ENCODE data around the gene ATXN7L3.
"Not testable (repeated sequence)": the region's sequence is repeated elsewhere in the genome, so short reads cannot be mapped to it uniquely, and the experiment has no call there.

Gene ATXN7L3, protein sequence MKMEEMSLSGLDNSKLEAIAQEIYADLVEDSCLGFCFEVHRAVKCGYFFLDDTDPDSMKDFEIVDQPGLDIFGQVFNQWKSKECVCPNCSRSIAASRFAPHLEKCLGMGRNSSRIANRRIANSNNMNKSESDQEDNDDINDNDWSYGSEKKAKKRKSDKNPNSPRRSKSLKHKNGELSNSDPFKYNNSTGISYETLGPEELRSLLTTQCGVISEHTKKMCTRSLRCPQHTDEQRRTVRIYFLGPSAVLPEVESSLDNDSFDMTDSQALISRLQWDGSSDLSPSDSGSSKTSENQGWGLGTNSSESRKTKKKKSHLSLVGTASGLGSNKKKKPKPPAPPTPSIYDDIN

DNA sequence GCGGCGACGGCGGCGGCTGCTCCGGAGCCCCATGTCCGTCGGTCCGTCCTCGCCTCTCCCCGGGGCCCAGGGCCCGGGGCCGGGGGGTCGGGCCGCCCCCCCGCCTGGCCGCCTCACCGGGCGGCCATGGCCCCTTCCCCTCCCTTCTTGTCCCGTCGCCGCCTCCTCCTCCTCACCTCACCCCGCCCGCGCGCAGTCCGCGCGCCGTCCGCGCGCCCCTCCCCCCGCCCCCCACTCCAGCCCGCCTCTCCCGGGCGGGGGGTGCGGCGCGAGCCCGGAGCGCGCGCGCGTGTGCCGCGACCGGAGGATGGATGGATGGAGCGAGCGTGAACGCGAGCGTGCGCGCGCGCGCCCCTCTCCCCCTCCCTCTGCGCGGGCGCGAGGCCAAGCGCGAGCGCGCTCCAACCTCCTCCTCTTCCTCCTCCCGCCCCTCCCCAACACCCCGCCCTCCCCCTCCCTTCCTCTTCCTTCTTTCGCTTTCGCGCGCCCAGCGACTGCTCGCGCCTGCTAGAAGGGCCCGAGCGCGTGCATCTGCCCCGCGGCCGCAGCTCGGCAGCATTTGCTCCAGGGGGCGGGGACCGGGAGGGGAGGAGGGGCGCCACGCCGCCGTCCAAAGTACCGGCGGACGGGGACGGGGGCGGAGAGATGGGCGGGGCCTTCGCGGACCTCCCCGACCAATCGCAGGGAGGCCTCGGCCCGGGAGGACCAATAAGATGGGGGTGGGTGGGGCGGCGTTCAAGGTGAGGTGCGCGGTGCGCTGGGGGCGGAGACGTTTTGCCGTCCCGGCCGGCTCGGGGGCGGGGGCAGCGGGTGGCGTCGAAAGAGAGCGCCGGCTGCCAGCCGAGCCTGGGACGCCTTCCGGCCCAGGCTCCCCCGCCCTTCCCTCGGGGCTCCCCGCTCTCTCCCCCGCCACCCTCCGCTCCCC lies at the start of gene ATXN7L3:
Gene ATXN7L3, minus strand, starts transcription at position 332 of the 925 bp plus-strand sequence. CDS start 1,814 bp downstream, outside the sequence.
- peak; percentile 99 for DNase-seq

DNA sequence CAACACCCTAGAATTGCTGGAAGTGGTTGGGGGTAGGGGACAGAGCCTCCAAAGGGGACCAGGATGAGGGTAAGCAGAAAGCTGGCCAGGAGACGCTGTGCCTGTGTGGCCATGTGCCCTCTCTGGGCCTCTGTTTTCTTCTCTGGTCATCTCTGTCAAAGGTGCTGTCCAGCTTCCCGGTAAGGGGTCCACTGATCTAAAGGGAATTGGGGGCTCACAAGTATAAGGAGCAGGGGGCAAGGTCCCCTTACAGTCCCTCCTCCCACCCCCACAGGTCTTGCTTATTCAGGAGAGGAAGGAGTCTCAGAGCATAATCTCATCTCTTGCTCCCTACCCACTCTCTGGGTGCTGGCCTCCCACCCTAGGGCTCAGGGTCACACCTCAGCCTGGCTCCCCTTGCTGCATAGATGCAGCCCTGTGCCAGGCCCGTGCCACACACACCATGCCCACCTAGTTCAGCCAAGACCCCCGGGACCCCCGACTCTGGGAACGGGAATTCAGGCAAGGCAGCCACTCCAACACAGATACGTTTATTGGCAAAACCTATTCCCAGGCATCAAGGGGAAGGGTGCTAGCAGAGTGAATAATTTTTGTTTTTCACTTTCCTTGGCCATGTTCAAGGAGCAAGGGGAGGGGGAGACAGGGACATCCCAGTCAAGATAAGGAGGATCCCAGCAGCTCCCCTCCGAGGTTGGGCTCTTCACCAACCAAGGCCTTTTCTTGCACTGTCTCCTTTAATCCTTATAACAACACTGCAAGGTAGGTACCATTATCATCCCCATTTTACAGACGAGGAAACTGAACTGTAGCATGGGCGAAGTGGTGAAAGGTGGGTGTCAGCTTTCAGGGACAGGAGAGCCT lies 48.4 kb upstream of the ATXN7L3 start:
- no peak for DNase-seq

DNA sequence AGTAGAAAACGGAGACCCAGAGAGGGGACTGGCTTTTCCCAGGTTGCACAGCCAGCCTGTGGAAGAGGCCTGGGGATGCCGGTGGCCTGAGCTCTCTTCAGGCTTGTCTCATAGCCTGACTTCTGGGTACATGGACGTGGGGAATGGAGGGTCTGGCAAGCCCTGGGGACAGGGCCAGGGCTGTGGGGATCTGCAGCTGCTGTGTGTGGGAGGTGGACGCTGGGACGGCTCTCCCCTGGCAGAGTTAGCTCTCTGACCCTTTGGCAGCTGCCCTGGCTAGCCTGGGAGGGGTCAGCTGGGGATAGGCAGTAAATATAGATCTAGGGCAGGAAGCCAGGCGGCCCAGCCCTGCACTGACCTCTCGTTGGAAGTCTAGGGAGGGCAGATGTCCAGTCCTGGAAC lies 47.8 kb upstream of the ATXN7L3 start:
- no peak for DNase-seq

DNA sequence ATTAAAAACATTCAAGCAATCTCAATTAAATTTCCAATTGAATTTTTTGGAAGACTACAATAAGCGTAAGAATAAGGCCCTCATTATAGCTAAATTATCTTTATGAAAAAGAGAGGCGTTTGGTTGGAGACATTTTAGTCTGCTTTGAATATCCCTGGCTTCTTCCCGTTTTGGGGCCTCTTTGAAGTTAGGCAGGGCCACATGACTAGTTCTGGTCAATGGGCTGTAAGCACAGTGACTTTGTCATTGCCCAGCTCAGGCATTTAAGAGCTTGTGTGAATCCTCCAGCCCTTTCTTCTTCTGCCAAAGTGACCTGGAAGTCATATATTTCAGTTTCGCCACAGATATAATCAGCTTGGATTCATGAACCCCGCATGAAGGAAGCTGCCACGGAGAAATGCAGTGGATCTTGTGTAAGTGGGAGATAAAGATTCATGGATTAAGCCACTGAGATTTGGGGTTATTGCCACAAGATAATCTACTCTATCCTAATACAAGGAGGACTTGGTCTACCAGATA lies 41.5 kb upstream of the ATXN7L3 start:
- no peak for DNase-seq

DNA sequence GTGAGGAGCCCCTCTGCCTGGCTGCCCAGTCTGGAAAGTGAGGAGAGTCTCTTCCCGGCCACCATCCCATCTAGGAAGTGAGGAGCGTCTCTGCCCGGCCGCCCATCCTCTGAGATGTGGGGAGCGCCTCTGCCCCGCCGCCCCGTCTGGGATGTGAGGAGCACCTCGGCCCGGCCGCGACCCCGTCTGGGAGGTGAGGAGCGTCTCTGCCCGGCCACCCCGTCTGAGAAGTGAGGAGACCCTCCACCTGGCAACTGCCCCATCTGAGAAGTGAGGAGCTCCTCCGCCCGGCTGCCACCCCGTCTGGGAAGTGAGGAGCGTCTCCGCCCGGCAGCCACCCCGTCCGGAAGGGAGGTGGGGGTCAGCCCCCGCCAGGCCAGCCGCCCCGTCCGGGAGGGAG lies 38.2 kb upstream of the ATXN7L3 start:
- DNase-seq = not testable (repeated sequence)

DNA sequence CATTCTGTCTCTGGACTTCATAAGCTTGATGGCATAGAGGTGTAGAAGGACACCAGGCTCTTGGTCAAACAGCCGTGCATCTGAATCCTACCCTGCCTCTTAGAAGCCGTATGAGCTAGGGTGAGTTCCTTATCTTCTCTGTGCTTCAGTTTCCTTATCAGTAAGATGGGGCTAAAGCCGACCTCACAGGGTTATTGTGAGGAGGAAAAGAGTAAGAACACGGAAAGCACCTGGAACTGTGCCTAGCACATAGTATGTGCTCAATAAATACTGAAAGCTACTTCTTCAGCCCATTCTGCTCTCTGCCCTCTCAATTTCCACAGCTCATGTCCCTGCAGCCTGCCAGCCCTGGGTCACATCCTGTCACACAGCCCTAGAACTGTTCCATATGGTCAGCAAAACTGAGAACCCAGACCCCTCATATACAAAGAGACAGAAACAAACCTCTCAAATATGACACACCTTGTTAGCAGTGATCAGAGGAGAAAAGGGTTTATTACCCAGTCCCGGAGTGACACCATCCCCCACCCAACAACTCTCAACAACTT lies 36.8 kb upstream of the ATXN7L3 start:
- no peak for DNase-seq

DNA sequence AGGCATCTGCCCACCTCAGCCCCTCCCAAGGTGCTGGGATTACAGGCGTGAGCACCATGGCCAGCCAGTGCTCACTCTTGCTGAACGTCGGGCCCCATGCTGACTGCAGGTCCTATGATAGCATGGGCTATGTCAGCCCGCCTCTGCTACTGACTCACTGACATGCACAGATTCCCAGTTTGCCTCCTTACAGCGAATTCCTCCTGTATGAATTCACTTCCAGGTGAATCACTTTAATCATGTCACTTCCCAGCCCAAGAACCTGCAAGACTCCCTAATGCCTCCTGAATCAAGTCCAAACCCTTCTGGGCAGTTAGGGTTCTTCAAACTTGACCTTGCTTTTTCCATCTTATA lies 35.9 kb upstream of the ATXN7L3 start:
- no peak for DNase-seq

DNA sequence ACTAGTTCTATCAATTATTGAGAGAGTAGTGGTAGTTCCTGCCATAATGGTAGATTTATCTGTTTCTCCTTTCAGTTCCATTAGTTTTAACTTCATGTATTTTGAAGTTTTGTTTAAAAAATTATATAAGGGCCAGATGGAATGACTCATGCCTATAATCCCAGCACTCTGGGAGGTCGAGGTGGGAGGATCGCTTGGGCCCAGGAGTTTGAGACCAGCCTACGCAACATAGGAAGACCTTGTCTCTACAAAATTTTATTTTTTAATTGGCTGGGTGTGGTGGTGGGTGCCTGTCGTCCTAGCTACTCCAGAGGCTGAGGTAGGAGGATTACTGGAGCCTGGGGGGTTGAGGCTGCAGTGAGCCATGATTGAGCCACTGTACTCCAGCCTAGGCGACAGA lies 33.9 kb upstream of the ATXN7L3 start:
- DNase-seq = no peak

DNA sequence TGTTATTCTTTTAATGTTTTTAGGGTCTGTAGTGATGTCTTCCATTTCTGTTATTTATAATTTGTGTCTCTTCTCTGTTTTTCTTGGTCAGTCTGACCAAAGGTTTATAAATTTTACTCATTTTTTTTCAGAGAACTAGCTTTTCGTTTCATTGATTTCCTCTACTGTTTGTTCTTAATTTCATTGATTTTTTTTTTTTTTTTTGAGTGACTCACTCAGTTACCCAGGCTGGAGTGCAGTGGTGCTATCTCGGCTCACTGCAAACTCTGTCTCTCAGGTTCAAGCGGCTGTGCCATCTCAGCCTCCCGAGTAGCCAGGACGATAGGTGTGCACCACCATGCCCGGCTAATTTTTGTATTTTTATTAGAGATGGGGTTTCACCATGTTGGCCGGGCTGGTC lies 32.4 kb upstream of the ATXN7L3 start:
- no peak for DNase-seq

DNA sequence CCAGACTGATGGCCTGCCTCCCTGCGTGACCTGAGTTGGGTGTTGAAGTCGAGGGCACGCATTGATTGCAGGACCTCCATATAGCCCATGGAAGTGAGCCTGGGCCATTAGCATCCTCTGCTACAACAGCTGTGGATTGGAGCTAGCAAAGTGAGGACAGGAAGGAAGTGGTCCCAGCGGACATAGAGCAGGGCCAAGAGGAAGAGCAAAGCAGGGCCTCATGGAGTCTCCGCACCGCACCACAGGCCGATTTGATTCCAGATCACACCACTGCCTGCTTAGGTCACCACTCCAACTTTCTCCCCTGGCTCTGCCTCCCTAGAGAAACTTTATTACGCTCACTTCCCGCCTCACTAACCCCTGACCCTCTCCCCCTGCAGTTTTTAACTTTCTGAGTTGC lies 30.5 kb upstream of the ATXN7L3 start:
- no peak for DNase-seq

DNA sequence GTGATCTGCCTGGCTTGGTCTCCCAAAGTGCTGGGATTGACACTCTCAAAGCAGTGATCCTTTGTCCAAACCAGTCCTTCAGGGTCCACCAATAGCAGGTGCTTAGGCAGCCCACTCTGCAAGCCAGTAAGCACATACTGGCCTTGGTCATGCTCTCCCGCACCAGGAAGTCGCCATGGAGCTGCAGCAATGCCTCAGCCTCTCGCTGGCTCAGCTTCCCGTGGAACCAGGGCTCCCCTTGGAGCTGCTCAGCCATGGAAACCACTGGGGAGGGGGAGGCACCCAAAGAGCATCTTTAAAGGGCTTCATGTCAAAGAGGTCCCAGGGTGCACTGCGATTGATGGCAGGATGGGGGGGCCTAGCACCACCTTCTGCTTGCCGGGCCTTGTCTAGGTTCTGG lies 29.4 kb upstream of the ATXN7L3 start:
- no peak for DNase-seq

DNA sequence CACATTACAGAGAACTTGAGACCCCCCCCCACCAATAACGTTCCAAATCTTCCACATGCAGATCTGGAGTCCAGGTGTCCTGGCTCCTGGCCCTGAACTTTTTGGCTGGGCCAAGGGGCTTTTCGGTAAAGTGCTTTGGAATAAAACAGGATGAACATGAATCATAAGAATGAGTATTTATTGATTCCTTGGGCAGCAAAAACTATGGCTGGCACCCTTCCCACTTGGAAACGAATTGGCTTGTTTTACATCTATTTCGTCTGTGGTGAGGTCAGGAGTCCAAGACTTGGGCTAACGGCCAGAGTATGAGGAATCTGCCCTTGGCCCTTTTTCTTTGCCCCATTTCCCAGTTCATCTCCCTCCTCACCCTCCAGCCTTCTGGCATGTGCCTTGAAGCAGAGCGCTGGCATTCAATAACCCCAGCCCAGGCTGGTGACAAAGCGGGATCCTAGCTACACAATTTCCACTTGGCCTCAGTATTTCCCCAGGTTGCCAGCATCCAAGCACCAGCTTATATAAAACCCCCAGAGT lies 23.9 kb upstream of the ATXN7L3 start:
- no peak for DNase-seq

DNA sequence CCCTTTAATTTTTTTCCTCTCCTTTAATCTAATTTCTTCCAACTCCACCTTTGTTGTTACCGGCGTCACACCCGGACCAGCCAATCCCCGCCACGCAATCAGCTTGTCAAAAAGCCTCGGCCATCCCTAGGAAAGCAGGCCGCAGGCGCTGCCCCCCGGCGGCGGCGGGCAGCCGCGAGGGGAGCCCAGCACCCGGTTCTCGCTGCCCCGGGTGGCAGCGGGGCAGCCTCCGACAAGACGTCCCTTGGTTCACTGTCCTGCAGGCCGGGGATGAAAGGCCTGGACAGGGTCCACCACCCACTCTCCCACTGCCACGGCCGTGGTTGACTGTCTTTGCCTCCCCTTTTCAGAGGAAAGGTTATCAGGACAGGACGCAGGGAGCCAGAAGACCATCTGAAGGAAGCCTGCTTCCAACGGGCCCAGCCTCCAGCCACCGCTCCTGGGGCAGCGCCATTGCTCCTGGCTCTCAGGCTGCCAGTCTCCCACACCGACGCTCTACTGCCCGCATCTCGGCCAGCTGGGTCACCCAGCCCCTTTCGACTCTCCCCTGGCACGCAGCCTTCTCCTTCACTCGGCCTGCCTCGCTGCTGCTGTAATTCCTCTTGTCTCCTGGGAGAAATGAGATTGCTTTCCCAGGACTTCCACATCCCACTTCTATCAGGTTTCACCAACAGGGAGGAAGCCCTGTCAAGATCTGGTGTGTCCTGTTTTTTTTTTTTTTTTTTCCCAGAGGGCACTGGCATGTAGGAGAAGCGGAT lies 22.6 kb upstream of the ATXN7L3 start:
- peak; percentile 66 for DNase-seq

DNA sequence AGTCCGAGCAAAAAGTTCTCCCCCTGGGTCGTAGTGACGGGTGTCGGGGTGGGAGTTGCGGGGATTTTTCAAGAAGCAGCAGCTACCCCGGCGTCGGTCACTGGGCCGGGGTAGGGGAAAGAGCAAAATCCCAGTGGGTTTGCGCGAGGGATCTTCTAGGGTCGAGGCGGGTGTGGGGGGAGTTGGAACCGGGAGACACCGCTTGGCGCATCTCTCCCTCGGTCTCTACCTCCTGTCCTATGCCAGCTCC lies 22.1 kb upstream of the ATXN7L3 start:
- no peak for DNase-seq

DNA sequence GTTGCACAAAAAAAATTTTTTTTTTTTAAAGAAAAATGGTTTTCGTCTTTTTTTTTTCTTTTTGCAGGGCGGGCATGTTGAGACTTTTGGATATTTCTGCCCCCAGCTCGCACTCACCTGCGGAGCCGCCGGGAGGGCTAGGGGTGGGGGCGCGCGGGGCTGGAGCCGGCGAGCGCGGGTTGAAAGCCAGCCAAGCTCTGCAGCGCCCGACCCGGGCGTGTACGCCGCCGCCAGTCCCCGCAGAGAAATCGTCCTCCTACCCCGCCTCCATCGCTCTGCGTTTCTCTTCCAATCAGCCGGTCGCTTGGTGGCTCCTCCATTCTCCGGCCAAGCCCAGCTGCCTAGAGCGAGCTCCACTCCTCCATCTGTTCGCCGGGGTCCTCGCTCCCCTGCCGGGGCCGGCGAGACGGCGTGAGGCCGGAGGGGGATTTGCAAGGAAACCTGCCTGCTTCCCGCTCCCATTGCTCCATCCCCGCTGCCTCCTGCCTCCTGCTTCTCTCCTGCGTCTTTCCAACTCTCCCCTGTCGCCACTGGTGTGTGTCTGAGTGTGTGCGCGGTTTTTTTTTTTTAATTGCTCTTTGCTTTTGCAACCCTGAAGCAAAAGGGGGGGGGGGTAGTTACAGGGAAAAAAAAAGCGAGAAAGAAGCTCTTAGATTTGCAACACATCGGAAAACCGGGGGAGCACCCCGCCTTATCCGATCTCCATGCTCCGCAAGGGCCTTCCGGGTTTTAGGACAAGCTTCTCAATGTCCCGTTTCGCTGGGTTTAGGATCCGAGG lies 21.6 kb upstream of the ATXN7L3 start:
- DNase-seq = peak; percentile 65

DNA sequence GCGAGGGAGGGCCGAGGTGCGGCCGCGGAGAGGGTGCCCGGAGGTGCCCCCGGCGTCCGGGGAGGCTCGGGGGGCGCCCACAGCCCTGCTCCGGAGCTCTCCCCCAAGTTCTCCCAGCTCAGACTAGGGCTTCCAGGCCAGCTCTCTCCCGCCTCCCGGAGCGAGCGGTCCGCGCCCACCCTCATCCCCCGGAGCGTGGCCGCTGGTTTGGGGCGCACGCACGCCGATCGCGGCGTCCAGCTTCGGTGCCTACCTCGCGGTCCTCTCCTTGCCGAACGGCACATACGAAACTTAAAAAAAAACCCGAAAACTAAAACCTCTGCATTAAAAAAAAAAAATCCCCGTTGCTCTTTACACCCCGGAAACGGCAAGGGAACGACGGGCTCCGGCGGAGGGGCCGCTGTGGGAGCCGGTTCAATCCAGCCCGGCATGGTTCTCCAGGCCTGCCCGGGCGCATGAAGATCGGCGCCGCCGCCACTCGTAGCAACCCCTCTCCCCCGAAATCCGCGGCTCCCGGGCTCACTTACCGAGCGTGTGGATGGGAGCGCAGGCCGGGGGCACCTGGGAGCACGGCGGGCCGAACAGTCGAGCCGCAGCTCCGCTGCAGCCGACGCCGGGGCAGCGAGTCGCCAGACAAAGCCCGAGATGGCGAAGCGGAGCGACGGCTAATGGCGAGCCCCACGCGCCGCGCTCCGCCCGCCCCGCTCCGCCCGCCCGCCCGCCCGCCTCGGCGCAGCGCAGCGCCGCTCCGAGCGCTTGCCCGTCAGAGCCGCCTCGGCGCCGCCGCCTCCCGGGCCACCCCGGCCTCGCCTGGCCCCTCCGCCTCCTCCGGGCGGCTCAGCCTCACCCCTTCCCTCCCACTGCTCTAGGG lies 20.8 kb upstream of the ATXN7L3 start:
- peak; percentile 57 for DNase-seq

DNA sequence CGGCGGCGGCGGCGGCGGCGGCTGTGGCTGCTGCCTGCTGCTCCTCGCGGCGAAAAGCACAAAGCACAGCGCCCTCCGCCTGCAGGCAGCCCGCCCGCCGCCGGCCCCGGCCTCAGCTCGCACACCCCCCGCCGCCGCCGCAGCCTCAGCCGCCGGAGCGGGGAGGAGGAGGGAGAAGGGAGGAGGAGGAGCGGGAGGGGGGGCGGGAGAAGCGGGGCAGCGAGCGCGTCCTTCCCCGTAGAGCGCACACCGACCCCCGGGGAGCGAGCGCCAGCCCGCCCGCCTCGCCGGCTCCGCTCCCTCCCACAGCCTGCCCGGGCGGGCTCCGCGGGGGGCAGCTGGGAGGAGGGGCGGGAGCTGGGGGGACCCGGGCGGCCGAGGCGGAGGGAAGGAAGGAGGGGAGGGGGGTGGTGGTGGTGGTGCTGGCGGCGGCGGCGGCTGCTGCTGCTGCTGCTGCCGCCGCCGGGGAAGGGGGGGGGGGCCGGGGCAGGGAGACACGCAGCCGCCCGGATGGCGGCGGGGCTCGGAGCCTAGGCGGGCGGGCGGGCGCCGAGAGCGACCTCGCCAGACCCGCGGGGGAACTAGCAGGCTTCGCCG lies 20.0 kb upstream of the ATXN7L3 start, which contains the start of gene UBTF:
Gene UBTF, minus strand, starts transcription at position 60 of the 597 bp plus-strand sequence. CDS start 1,446 bp downstream, outside the sequence.
- DNase-seq = peak; percentile 83

DNA sequence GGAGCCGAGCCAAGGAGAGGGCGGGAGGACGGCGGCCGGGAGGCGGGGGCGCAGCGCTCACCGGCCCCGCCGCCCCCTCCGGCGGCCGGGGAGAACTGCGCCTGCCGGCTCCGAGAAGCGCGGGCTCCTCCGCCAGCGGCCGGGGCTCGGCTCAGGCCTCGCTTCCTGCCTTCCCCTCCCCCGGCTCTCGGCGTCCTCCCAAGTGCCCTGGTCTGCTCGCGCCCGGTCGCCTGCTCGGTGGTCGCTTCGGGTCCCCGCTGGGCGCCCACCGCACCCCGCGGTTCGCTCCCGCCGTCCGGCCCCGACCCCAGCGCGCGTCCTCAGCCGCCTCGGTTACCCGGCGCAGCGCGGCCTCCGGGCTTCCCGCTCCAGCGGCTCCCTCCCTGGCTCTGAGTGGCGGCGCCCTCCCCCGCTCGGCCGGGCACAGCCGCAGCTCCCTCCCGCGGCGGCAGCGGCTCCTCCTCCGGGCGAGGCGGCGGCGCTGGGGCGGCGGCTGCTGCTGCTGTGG lies 19.5 kb upstream of the ATXN7L3 start:
- peak; percentile 73 for DNase-seq

Data from CD4-positive, alpha-beta T cell treated with Interleukin-10 for 1 hour (primary cell).